ENCODE data around the gene RETREG1.

The RETREG1 gene

DNA sequence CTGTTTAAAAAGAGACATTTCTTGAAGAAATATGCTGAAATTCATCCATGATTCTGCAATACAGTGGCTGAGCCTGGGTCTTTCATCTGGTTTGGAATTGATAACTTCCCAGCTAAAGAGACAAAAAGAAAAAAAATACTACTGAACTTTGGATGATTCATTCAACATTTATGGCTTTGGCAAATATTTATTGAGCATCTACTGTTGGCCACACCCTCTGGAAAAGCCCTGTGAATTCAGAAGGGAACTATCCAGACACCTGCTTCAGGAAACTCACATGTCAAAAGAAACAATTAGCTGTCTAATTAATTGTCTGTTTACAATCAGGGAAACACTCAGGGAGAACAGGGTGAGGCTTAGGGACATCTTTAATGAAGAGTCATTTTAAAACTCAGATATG, 133.4 kb downstream of the RETREG1 start:
- Histone ChIP-seq H3K4me1 (ENCODE audit: insufficient read depth, low read length, poor library complexity, severe bottlenecking) (no peaks in the 10 kb centered on the region), H3F3A (ENCODE audit: low read depth) (no peaks in the 10 kb centered on the region), H3K36me3 (ENCODE audit: insufficient read depth, low read length) (no peaks in the 10 kb centered on the region), H3K9me3 (ENCODE audit: insufficient read depth, low read depth, low read length) (no peaks in the 10 kb centered on the region), H3K4me3 (ENCODE audit: low read length, poor library complexity, severe bottlenecking) (no peak overlapping the region), H4K20me1 (ENCODE audit: insufficient read depth, low read length, poor library complexity, severe bottlenecking) (no peaks in the 10 kb centered on the region), H3K27me3 (ENCODE audit: insufficient read depth, low read length, poor library complexity, severe bottlenecking) (no peaks in the 10 kb centered on the region), H3K9me2 (replicated peaks; ENCODE audit: low read depth, low read length) (no peaks in the 10 kb centered on the region), H3K79me2 (ENCODE audit: insufficient read depth, low read length) (no peaks in the 10 kb centered on the region), H2AFZ (ENCODE audit: low read length) (no peak overlapping the region), H3K4me2 (ENCODE audit: low read depth, low read length, poor library complexity, severe bottlenecking) (no peak overlapping the region), H3K9ac (ENCODE audit: low read depth, low read length, poor library complexity, severe bottlenecking) (no peak overlapping the region)
- TF ChIP-seq, protein P1, sequence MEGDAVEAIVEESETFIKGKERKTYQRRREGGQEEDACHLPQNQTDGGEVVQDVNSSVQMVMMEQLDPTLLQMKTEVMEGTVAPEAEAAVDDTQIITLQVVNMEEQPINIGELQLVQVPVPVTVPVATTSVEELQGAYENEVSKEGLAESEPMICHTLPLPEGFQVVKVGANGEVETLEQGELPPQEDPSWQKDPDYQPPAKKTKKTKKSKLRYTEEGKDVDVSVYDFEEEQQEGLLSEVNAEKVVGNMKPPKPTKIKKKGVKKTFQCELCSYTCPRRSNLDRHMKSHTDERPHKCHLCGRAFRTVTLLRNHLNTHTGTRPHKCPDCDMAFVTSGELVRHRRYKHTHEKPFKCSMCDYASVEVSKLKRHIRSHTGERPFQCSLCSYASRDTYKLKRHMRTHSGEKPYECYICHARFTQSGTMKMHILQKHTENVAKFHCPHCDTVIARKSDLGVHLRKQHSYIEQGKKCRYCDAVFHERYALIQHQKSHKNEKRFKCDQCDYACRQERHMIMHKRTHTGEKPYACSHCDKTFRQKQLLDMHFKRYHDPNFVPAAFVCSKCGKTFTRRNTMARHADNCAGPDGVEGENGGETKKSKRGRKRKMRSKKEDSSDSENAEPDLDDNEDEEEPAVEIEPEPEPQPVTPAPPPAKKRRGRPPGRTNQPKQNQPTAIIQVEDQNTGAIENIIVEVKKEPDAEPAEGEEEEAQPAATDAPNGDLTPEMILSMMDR (conservative IDR thresholded peaks at IDR 0.05; ENCODE audit: low read length): no peak
- no peak for TF ChIP-seq EZH2phosphoT487 (IDR thresholded peaks at IDR 0.05; ENCODE audit: borderline replicate concordance)

DNA sequence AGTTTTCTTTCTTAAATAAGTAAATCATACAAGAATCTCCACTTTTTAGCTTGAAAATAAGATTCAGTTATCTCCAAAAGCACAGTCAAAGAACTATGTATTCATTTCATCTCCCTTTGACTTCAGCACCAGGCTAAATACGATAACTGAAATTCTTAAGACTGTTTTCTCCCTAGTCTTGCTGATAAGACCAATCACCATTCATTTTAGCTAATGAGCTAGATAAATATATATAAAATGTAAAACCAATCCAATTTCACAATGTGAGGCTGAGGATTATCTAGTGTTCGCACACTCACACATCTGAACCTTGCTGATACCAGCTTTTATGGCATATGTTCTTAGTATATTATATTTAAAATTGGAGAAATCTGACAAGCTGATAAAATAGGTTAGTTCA, 133.9 kb downstream of the RETREG1 start:
- Histone ChIP-seq H3K9me2 (replicated peaks; ENCODE audit: low read depth, low read length) (no peaks in the 10 kb centered on the region), H3K9me3 (ENCODE audit: insufficient read depth, low read depth, low read length) (no peaks in the 10 kb centered on the region), H3F3A (ENCODE audit: low read depth) (no peaks in the 10 kb centered on the region), H2AFZ (ENCODE audit: low read length) (no peak overlapping the region), H3K36me3 (ENCODE audit: insufficient read depth, low read length) (no peaks in the 10 kb centered on the region), H3K4me2 (ENCODE audit: low read depth, low read length, poor library complexity, severe bottlenecking) (no peak overlapping the region), H4K20me1 (ENCODE audit: insufficient read depth, low read length, poor library complexity, severe bottlenecking) (no peaks in the 10 kb centered on the region), H3K4me1 (ENCODE audit: insufficient read depth, low read length, poor library complexity, severe bottlenecking) (no peaks in the 10 kb centered on the region), H3K79me2 (ENCODE audit: insufficient read depth, low read length) (no peaks in the 10 kb centered on the region), H3K9ac (ENCODE audit: low read depth, low read length, poor library complexity, severe bottlenecking) (no peak overlapping the region), H3K4me3 (ENCODE audit: low read length, poor library complexity, severe bottlenecking) (no peak overlapping the region), H3K27me3 (ENCODE audit: insufficient read depth, low read length, poor library complexity, severe bottlenecking) (no peaks in the 10 kb centered on the region)
- no peak for TF ChIP-seq EZH2phosphoT487 (IDR thresholded peaks at IDR 0.05; ENCODE audit: borderline replicate concordance)
- TF ChIP-seq, protein P1 (conservative IDR thresholded peaks at IDR 0.05; ENCODE audit: low read length): no peak

DNA sequence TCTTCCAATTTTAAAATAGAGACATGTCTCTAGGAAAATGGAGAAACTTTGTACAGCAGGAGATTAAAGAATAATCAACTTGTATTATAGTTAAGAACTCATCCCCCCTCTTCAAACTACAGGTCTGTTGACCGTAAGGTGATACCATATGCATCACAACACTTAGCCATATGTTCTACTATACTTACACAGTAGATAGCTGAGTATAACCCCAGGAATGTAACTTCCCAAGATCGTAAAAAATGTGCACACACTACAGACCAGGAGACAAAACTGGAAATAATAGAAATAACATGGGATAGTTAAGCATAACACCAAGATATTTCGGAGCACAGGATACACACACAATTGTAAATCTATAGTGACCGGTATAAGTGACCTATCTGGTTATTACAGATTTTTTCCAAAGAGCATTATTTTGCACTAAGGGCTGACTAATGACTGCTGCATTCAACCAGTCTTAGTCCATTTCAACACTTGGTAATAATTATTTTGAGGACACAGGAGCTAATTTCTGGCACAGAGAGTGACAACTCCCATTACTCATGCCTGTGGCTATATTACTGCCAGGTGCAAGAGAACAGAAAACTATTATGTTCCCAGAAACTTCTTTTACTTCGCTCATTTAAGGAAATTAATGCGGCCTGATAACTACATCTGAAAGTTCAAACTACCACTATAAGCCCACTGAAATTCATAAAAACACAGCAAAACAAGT, 135.8 kb downstream of the RETREG1 start:
- H3K9me2 ChIP-seq (replicated peaks; ENCODE audit: low read depth, low read length): no peaks in the 10 kb centered on the region
- H3F3A ChIP-seq (ENCODE audit: low read depth): no peaks in the 10 kb centered on the region
- no peaks in the 10 kb centered on the region for H4K20me1 ChIP-seq (ENCODE audit: insufficient read depth, low read length, poor library complexity, severe bottlenecking)
- H3K79me2 ChIP-seq (ENCODE audit: insufficient read depth, low read length): no peaks in the 10 kb centered on the region
- H3K4me3 ChIP-seq (ENCODE audit: low read length, poor library complexity, severe bottlenecking): no peak overlapping the region
- no peaks in the 10 kb centered on the region for H3K27me3 ChIP-seq (ENCODE audit: insufficient read depth, low read length, poor library complexity, severe bottlenecking)
- no peaks in the 10 kb centered on the region for H3K4me1 ChIP-seq (ENCODE audit: insufficient read depth, low read length, poor library complexity, severe bottlenecking)
- H3K4me2 ChIP-seq (ENCODE audit: low read depth, low read length, poor library complexity, severe bottlenecking): no peak overlapping the region
- H3K9ac ChIP-seq (ENCODE audit: low read depth, low read length, poor library complexity, severe bottlenecking): no peak overlapping the region
- TF ChIP-seq, protein P1 (conservative IDR thresholded peaks at IDR 0.05; ENCODE audit: low read length): no peak
- no peak for TF ChIP-seq EZH2phosphoT487 (IDR thresholded peaks at IDR 0.05; ENCODE audit: borderline replicate concordance)
- H2AFZ ChIP-seq (ENCODE audit: low read length): no peak overlapping the region
- H3K36me3 ChIP-seq (ENCODE audit: insufficient read depth, low read length): no peaks in the 10 kb centered on the region
- no peaks in the 10 kb centered on the region for H3K9me3 ChIP-seq (ENCODE audit: insufficient read depth, low read depth, low read length)
